Measurements from ENCODE around the gene CEP162. TPM values are rescaled to one million over a fixed set of nuclear protein-coding genes. Genes with fewer than 3 reads are reported as not detected.
A peak's percentile ranks its signal among the peaks of the same experiment; 100 is the strongest.

Gene CEP162
- total RNA-seq, 4 donors from 2014 or later: 7.5 to 9.3 (median 7.8) TPM

- no peak for DNase-seq (ENCODE audit: extremely low spot score)
- Histone ChIP-seq H3K27ac (replicated peaks in 1 of 4) (no peak overlapping the region), H3K4me1 (no peaks in the 10 kb centered on the region), H3K4me3 (no peak overlapping the region), H3K36me3 (no peaks in the 10 kb centered on the region), H3K9me3 (no peaks in the 10 kb centered on the region), H3K27me3 (no peaks in the 10 kb centered on the region)
- WGBS: 76% methylated on average over 6 of the region's 6 CpGs
- intact Hi-C loops (cut with DNase I): no loop called here
- TF ChIP-seq POLR2AphosphoS5 (IDR thresholded peaks at IDR 0.05): no peak
- TF ChIP-seq, protein P1, sequence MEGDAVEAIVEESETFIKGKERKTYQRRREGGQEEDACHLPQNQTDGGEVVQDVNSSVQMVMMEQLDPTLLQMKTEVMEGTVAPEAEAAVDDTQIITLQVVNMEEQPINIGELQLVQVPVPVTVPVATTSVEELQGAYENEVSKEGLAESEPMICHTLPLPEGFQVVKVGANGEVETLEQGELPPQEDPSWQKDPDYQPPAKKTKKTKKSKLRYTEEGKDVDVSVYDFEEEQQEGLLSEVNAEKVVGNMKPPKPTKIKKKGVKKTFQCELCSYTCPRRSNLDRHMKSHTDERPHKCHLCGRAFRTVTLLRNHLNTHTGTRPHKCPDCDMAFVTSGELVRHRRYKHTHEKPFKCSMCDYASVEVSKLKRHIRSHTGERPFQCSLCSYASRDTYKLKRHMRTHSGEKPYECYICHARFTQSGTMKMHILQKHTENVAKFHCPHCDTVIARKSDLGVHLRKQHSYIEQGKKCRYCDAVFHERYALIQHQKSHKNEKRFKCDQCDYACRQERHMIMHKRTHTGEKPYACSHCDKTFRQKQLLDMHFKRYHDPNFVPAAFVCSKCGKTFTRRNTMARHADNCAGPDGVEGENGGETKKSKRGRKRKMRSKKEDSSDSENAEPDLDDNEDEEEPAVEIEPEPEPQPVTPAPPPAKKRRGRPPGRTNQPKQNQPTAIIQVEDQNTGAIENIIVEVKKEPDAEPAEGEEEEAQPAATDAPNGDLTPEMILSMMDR (IDR thresholded peaks at IDR 0.05): no peak
- TF ChIP-seq EP300 (IDR thresholded peaks at IDR 0.05): no peak
- TF ChIP-seq POLR2A (IDR thresholded peaks at IDR 0.05; ENCODE audit: low read depth): no peak
Observed at GRCh38 chr6:84263557-84263956, 36.1 kb upstream of the CEP162 start.

- Histone ChIP-seq H3K36me3 (no peaks in the 10 kb centered on the region), H3K27ac (replicated peaks in 1 of 4) (no peak overlapping the region), H3K27me3 (no peaks in the 10 kb centered on the region), H3K9me3 (no peaks in the 10 kb centered on the region), H3K4me3 (no peak overlapping the region), H3K4me1 (no peaks in the 10 kb centered on the region)
- WGBS: 73% methylated on average over 3 of the region's 3 CpGs
- TF ChIP-seq POLR2A (IDR thresholded peaks at IDR 0.05; ENCODE audit: low read depth) (no peak), POLR2AphosphoS5 (IDR thresholded peaks at IDR 0.05) (no peak), EP300 (IDR thresholded peaks at IDR 0.05) (no peak)
- intact Hi-C loops (cut with DNase I): no loop called here
- no peak for DNase-seq (ENCODE audit: extremely low spot score)
Observed at GRCh38 chr6:84260926-84261325, 33.5 kb upstream of the CEP162 start.

DNA sequence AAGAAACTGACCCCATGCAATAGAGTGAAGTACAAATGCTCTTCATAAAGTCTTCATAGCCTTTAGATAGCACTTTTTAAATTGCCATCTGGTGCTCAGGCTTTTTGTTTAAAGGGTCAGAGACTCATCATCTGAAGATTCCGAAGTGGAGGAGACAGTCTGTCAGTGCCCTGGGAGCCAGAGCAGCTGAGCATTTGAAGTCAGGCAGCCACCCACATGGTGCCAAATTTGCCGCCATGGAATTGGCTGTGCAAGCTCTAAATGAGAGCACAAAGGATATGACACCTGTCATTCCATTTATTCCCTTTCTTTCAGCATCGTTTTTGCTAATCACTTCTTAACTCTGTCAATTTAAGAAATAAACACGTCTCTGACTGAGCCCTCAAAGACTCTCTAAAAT lies 32.8 kb upstream of the CEP162 start:
- TF ChIP-seq, protein P1 (IDR thresholded peaks at IDR 0.05): no peak
- no peak for TF ChIP-seq POLR2A (IDR thresholded peaks at IDR 0.05; ENCODE audit: low read depth)
- no peak for TF ChIP-seq EP300 (IDR thresholded peaks at IDR 0.05)
- TF ChIP-seq POLR2AphosphoS5 (IDR thresholded peaks at IDR 0.05): no peak
- Histone ChIP-seq H3K4me3 (no peak overlapping the region), H3K27ac (replicated peaks in 1 of 4) (no peak overlapping the region), H3K4me1 (no peaks in the 10 kb centered on the region), H3K9me3 (no peaks in the 10 kb centered on the region), H3K27me3 (no peaks in the 10 kb centered on the region), H3K36me3 (no peaks in the 10 kb centered on the region)
- WGBS: 42% methylated on average over 4 of the region's 4 CpGs
- intact Hi-C loops (cut with DNase I): no loop called here
- DNase-seq (ENCODE audit: extremely low spot score): no peak

DNA sequence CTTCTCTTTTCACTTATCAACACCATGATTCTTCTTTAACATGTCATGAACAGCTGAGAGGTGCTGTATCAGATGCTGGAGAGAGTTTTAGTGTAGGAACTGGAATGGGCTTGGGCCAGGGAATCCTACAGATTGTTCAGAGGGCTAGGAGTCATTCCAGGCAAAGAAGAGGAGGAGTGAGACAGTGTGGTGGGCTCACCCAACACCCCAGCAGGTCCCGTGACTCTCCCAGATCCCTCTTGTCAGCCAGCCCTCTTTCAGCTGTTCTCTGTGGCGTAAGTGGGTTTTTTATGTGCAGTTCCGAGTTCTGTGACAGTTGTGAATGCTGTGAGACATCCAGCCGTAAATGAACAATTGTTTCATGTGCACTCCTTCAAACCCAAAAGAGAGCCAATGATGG lies 31.4 kb upstream of the CEP162 start:
- Histone ChIP-seq H3K9me3 (no peaks in the 10 kb centered on the region), H3K27ac (replicated peaks in 1 of 4) (no peak overlapping the region), H3K4me3 (peak overlapping the region in 1 of 4 donors; percentile 29), H3K4me1 (no peaks in the 10 kb centered on the region), H3K36me3 (no peaks in the 10 kb centered on the region), H3K27me3 (no peaks in the 10 kb centered on the region)
- 78% methylated on average over 4 of the region's 4 CpGs for WGBS
- intact Hi-C loops (cut with DNase I): no loop called here
- TF ChIP-seq, protein P1 (IDR thresholded peaks at IDR 0.05): no peak
- TF ChIP-seq POLR2AphosphoS5 (IDR thresholded peaks at IDR 0.05) (no peak), POLR2A (IDR thresholded peaks at IDR 0.05; ENCODE audit: low read depth) (no peak), EP300 (IDR thresholded peaks at IDR 0.05) (no peak)
- no peak for DNase-seq (ENCODE audit: extremely low spot score)

DNA sequence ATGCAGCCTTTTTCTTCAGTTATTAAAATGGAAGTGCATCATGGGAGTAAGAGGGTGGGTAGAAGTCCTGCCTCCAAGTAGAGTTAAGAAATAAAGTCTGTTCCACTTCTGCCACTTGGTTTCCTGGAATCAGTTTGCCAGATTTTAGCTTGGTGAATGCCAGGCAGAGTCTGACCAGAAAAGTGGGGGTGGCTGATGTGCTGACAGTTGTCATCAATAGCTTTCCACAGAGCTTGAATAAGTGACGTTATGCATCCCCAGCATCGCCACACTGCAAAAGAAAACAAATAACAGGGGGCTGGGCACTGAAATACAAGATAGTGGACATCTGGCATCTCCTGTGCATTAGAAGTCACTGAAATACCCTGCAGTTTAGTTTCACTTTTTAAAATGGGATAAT lies 30.8 kb upstream of the CEP162 start:
- DNase-seq (ENCODE audit: extremely low spot score): no peak
- Histone ChIP-seq H3K27me3 (no peaks in the 10 kb centered on the region), H3K9me3 (no peaks in the 10 kb centered on the region), H3K27ac (replicated peaks in 1 of 4) (no peak overlapping the region), H3K4me1 (no peaks in the 10 kb centered on the region), H3K36me3 (no peaks in the 10 kb centered on the region), H3K4me3 (peak overlapping the region in 2 of 4 donors; percentile 10 to 29)
- WGBS: 31% methylated on average over 2 of the region's 2 CpGs
- intact Hi-C loops (cut with DNase I): no loop called here
- TF ChIP-seq POLR2A (IDR thresholded peaks at IDR 0.05; ENCODE audit: low read depth) (no peak), POLR2AphosphoS5 (IDR thresholded peaks at IDR 0.05) (no peak), EP300 (IDR thresholded peaks at IDR 0.05) (no peak)
- TF ChIP-seq, protein P1 (IDR thresholded peaks at IDR 0.05): no peak
